ENCODE results near the gene NHP2. TPM values are rescaled to one million over a fixed set of nuclear protein-coding genes. Genes with fewer than 3 reads are reported as not detected.

Gene NHP2
- total and polyA plus RNA-seq, 2 donors from 2014 or later = 98.6 to 129 TPM

- H3K4me3 ChIP-seq (ENCODE audit: low read length in 3 of 3) = no peak overlapping the region
- FAIRE-seq (no peak), DNase-seq (no peak)
- no peaks in the 10 kb centered on the region for H3K9me3 ChIP-seq (ENCODE audit: control insufficient read depth in 2 of 3, insufficient read depth in 1 of 3, low read length in 3 of 3)
- no peaks in the 10 kb centered on the region for H3K4me1 ChIP-seq (ENCODE audit: control insufficient read depth in 2 of 3, insufficient read depth in 2 of 3, low read depth in 1 of 3, low read length in 3 of 3)
- no peaks in the 10 kb centered on the region for H3K27me3 ChIP-seq (ENCODE audit: control insufficient read depth, insufficient read depth, low read length)
- TF ChIP-seq, protein P1, sequence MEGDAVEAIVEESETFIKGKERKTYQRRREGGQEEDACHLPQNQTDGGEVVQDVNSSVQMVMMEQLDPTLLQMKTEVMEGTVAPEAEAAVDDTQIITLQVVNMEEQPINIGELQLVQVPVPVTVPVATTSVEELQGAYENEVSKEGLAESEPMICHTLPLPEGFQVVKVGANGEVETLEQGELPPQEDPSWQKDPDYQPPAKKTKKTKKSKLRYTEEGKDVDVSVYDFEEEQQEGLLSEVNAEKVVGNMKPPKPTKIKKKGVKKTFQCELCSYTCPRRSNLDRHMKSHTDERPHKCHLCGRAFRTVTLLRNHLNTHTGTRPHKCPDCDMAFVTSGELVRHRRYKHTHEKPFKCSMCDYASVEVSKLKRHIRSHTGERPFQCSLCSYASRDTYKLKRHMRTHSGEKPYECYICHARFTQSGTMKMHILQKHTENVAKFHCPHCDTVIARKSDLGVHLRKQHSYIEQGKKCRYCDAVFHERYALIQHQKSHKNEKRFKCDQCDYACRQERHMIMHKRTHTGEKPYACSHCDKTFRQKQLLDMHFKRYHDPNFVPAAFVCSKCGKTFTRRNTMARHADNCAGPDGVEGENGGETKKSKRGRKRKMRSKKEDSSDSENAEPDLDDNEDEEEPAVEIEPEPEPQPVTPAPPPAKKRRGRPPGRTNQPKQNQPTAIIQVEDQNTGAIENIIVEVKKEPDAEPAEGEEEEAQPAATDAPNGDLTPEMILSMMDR (IDR thresholded peaks at IDR 0.05; ENCODE audit: borderline replicate concordance, extremely low read depth, insufficient read depth) = no peak
- no peak overlapping the region for H3K27ac ChIP-seq (ENCODE audit: low read depth in 2 of 2, low read length in 2 of 2)
- no peak overlapping the region for H3K9ac ChIP-seq (ENCODE audit: low read length in 3 of 3)
- intact Hi-C loops (cut with DNase I) = no loop called here
- no peaks in the 10 kb centered on the region for H3K36me3 ChIP-seq (ENCODE audit: control insufficient read depth in 2 of 3, insufficient read depth in 3 of 3, low read length in 3 of 3)
These were observed 38.0 kb upstream of the NHP2 start for GRCh38 chr5:178191661-178192060.

GRCh38 chr5:178189433-178189832 is 35.7 kb upstream of the NHP2 start:
- H3K4me3 ChIP-seq (ENCODE audit: low read length in 3 of 3) = no peak overlapping the region
- H3K4me1 ChIP-seq (ENCODE audit: control insufficient read depth in 2 of 3, insufficient read depth in 2 of 3, low read depth in 1 of 3, low read length in 3 of 3) = no peaks in the 10 kb centered on the region
- H3K36me3 ChIP-seq (ENCODE audit: control insufficient read depth in 2 of 3, insufficient read depth in 3 of 3, low read length in 3 of 3) = no peaks in the 10 kb centered on the region
- H3K9me3 ChIP-seq (ENCODE audit: control insufficient read depth in 2 of 3, insufficient read depth in 1 of 3, low read length in 3 of 3) = no peaks in the 10 kb centered on the region
- no peak for FAIRE-seq
- TF ChIP-seq, protein P1 (IDR thresholded peaks at IDR 0.05; ENCODE audit: borderline replicate concordance, extremely low read depth, insufficient read depth) = no peak
- no peak overlapping the region for H3K9ac ChIP-seq (ENCODE audit: low read length in 3 of 3)
- DNase-seq = no peak
- no peak overlapping the region for H3K27ac ChIP-seq (ENCODE audit: low read depth in 2 of 2, low read length in 2 of 2)
- intact Hi-C loops (cut with DNase I) = no loop called here
- H3K27me3 ChIP-seq (ENCODE audit: control insufficient read depth, insufficient read depth, low read length) = no peaks in the 10 kb centered on the region

DNA sequence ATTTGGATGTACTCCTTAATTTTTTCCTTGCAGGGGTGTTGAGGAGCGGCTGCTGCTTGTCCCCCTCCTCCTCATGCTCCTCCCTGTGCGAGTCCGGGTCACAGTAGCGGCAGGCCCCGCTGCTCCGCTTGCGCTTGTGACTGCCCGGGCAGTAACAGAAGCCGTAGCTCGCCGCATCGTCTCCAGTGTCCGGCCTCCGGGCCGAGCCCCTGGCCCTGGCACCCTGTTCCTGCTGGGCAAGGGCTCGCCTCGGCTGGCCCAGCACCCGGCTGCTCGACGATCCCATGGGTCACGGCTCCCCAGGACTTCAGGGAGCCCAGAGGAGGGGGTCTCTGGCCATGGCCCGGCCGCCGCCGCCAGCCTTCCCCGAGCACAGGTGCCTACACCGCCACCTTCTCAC is 33.3 kb upstream of the NHP2 start, which contains the start of gene GMCL2:
GMCL2 (minus strand) TSS at position 358 of the 400 bp plus-strand sequence; CDS start at position 286, 72 bp downstream.
- FAIRE-seq (no peak), DNase-seq (no peak)
- Histone ChIP-seq H3K4me3 (ENCODE audit: low read length in 3 of 3) (no peak within 1 kb of the TSS), H3K9ac (ENCODE audit: low read length in 3 of 3) (no peak within 1 kb of the TSS), H3K9me3 (ENCODE audit: control insufficient read depth in 2 of 3, insufficient read depth in 1 of 3, low read length in 3 of 3) (no peaks in the 10 kb centered on the region), H3K27ac (ENCODE audit: low read depth in 2 of 2, low read length in 2 of 2) (no peak within 1 kb of the TSS), H3K36me3 (ENCODE audit: control insufficient read depth in 2 of 3, insufficient read depth in 3 of 3, low read length in 3 of 3) (no peaks in the 10 kb centered on the region), H3K27me3 (ENCODE audit: control insufficient read depth, insufficient read depth, low read length) (no peaks in the 10 kb centered on the region), H3K4me1 (ENCODE audit: control insufficient read depth in 2 of 3, insufficient read depth in 2 of 3, low read depth in 1 of 3, low read length in 3 of 3) (no peaks in the 10 kb centered on the region)
- intact Hi-C loops (cut with DNase I) = no loop called here
- TF ChIP-seq, protein P1 (IDR thresholded peaks at IDR 0.05; ENCODE audit: borderline replicate concordance, extremely low read depth, insufficient read depth) = no peak

DNA sequence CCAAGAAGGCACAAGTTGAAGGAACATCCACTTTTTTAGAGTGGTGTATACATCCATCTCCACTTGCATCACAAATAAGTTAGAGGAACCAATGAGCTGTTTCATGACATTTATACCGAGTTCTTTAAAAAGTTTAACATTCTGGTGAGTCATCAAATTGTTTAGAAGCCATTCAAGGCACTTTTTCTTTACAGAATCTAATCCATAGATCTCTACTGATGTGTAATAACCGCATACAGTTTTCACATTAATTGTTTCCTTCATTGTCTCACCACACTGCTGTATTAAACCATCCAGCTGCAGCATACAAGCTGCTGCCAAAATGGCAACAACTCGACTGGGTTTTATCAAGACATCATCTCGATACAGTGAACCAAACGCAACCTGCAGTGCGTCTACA is 32.7 kb upstream of the NHP2 start:
- DNase-seq (no peak), FAIRE-seq (no peak)
- Histone ChIP-seq H3K4me1 (ENCODE audit: control insufficient read depth in 2 of 3, insufficient read depth in 2 of 3, low read depth in 1 of 3, low read length in 3 of 3) (no peaks in the 10 kb centered on the region), H3K27me3 (ENCODE audit: control insufficient read depth, insufficient read depth, low read length) (no peaks in the 10 kb centered on the region), H3K36me3 (ENCODE audit: control insufficient read depth in 2 of 3, insufficient read depth in 3 of 3, low read length in 3 of 3) (no peaks in the 10 kb centered on the region), H3K4me3 (ENCODE audit: low read length in 3 of 3) (no peak overlapping the region), H3K9me3 (ENCODE audit: control insufficient read depth in 2 of 3, insufficient read depth in 1 of 3, low read length in 3 of 3) (no peaks in the 10 kb centered on the region), H3K27ac (ENCODE audit: low read depth in 2 of 2, low read length in 2 of 2) (no peak overlapping the region), H3K9ac (ENCODE audit: low read length in 3 of 3) (no peak overlapping the region)
- TF ChIP-seq, protein P1 (IDR thresholded peaks at IDR 0.05; ENCODE audit: borderline replicate concordance, extremely low read depth, insufficient read depth) = no peak
- intact Hi-C loops (cut with DNase I) = no loop called here

All from kidney (tissue), 14 donors.